Activated CD4-positive, alpha-beta memory T cell treated with anti-CD3 and anti-CD28 coated beads, Interleukin-2, amount 10 ng/mL, durations not matched to agents 7 days and 5 days (primary cell): ENCODE results near the gene IQSEC1. TPM values are rescaled to one million over a fixed set of nuclear protein-coding genes. Genes with fewer than 3 reads are reported as not detected.

Experiments
- CTCF ChIA-PET: fragments of 350-600 bp; sonication (Branson Sonifier 250); formaldehyde crosslinking; loops from one replicate; lab custom pipeline; 2021; ENCODE audit warnings: antibody characterized with exemption, inconsistent platforms; lab: Charles Lee
- POLR2A ChIA-PET: fragments of 350-600 bp; sonication (Branson Sonifier 250); formaldehyde crosslinking; loops from one replicate; lab custom pipeline; 2021; ENCODE audit warnings: antibody characterized with exemption; lab: Charles Lee
- DNase-seq: peaks from one replicate; pipeline ENCODE4 v3.0.0-alpha.2; 2020
- H3K27ac Mint-ChIP-seq: one replicate; pipeline ENCODE4 v1.8.0; 2021; ENCODE audit warnings: mild to moderate bottlenecking, mixed read lengths
- H3K27me3 Mint-ChIP-seq: one replicate; pipeline ENCODE4 v1.8.0; 2021; ENCODE audit warnings: mixed read lengths
- H3K36me3 Mint-ChIP-seq: one replicate; pipeline ENCODE4 v1.8.0; 2021; ENCODE audit warnings: low read depth, mixed read lengths
- H3K4me1 Mint-ChIP-seq: one replicate; pipeline ENCODE4 v1.8.0; 2021; ENCODE audit warnings: mixed read lengths
- H3K4me3 Mint-ChIP-seq: one replicate; pipeline ENCODE4 v1.8.0; 2021; ENCODE audit warnings: mild to moderate bottlenecking, mixed read lengths
- H3K9me3 Mint-ChIP-seq: one replicate; pipeline ENCODE4 v1.8.0; 2021; ENCODE audit warnings: mixed read lengths
- total RNA-seq, 2 experiments: library from RNA; stranded (reverse); gene quantifications; one replicate each; pipeline ENCODE4 v1.2.3, GENCODE V29; 2021

IQSEC1 gene
- total RNA-seq, 2 experiments from 2014 or later: 99.8 to 100 TPM

GRCh38 chr3:13046569-13047274 lies 26.5 kb downstream of the IQSEC1 start:
- Mint-ChIP-seq H3K9me3 (no peaks in the 10 kb centered on the region), H3K36me3 (no peaks in the 10 kb centered on the region), H3K27ac (no peak overlapping the region), H3K4me1 (peaks cover 11% of the 10 kb centered on the region), H3K27me3 (no peaks in the 10 kb centered on the region), H3K4me3 (no peak overlapping the region)
- ChIA-PET POLR2A (interaction anchor here (1.8 kb wide), 1 partner anchor 23 kb away, joined by 4 read pairs; no protein-coding TSS in a partner anchor), CTCF (interaction anchor here (0.9 to 1.4 kb wide), 3 partner anchors 35 to 179 kb away, joined by 3 read pairs; no protein-coding TSS in a partner anchor)
- no peak for DNase-seq

GRCh38 chr3:13045904-13046568 lies 27.2 kb downstream of the IQSEC1 start:
- H3K36me3 Mint-ChIP-seq: no peaks in the 10 kb centered on the region
- no peak overlapping the region for H3K27ac Mint-ChIP-seq
- no peaks in the 10 kb centered on the region for H3K9me3 Mint-ChIP-seq
- H3K27me3 Mint-ChIP-seq: no peaks in the 10 kb centered on the region
- ChIA-PET POLR2A (interaction anchor here (1.8 kb wide), 1 partner anchor 23 kb away, joined by 4 read pairs; no protein-coding TSS in a partner anchor), CTCF (interaction anchor here (1.0 to 1.4 kb wide), 2 partner anchors 35 to 178 kb away, joined by 3 read pairs; no protein-coding TSS in a partner anchor)
- peaks cover 11% of the 10 kb centered on the region for H3K4me1 Mint-ChIP-seq
- no peak for DNase-seq
- H3K4me3 Mint-ChIP-seq: no peak overlapping the region

- POLR2A ChIA-PET: no interaction called here
- Mint-ChIP-seq H3K36me3 (no peaks in the 10 kb centered on the region), H3K4me3 (no peak overlapping the region), H3K27me3 (no peaks in the 10 kb centered on the region), H3K9me3 (no peaks in the 10 kb centered on the region), H3K27ac (no peak overlapping the region), H3K4me1 (peaks cover 13% of the 10 kb centered on the region)
- DNase-seq: no peak
- CTCF ChIA-PET: interaction anchor here (1.4 kb wide), 1 partner anchor 34 kb away, joined by 3 read pairs; no protein-coding TSS in a partner anchor
Observed at GRCh38 chr3:13045241-13045903, 27.9 kb downstream of the IQSEC1 start.

- H3K4me1 Mint-ChIP-seq: peaks cover 13% of the 10 kb centered on the region
- no peak overlapping the region for H3K4me3 Mint-ChIP-seq
- no peaks in the 10 kb centered on the region for H3K36me3 Mint-ChIP-seq
- H3K9me3 Mint-ChIP-seq: no peaks in the 10 kb centered on the region
- H3K27me3 Mint-ChIP-seq: peaks cover 4% of the 10 kb centered on the region
- ChIA-PET POLR2A (no interaction called here), CTCF (no interaction called here)
- no peak for DNase-seq
- H3K27ac Mint-ChIP-seq: no peak overlapping the region
Observed at GRCh38 chr3:13044496-13045240, 28.6 kb downstream of the IQSEC1 start.

GRCh38 chr3:13043656-13044055 lies 29.6 kb downstream of the IQSEC1 start:
- Mint-ChIP-seq H3K4me1 (peaks cover 13% of the 10 kb centered on the region), H3K27ac (no peak overlapping the region)
- POLR2A ChIA-PET: no interaction called here

GRCh38 chr3:13042715-13043271 lies 30.4 kb downstream of the IQSEC1 start:
- Mint-ChIP-seq H3K27ac (no peak overlapping the region), H3K4me3 (no peak overlapping the region), H3K27me3 (peaks cover 4% of the 10 kb centered on the region), H3K9me3 (no peaks in the 10 kb centered on the region), H3K4me1 (peaks cover 13% of the 10 kb centered on the region), H3K36me3 (no peaks in the 10 kb centered on the region)
- DNase-seq: no peak
- ChIA-PET CTCF (no interaction called here), POLR2A (no interaction called here)

More at GRCh38 chr3:13043656-13044055, 29.6 kb downstream of the IQSEC1 start:
- Mint-ChIP-seq H3K9me3 (no peaks in the 10 kb centered on the region), H3K36me3 (no peaks in the 10 kb centered on the region), H3K4me3 (no peak overlapping the region), H3K27me3 (peaks cover 4% of the 10 kb centered on the region)
- no peak for DNase-seq
- CTCF ChIA-PET: no interaction called here

GRCh38 chr3:13042127-13042701 lies 31.0 kb downstream of the IQSEC1 start:
- Mint-ChIP-seq H3K4me3 (no peak overlapping the region), H3K36me3 (no peaks in the 10 kb centered on the region), H3K9me3 (no peaks in the 10 kb centered on the region), H3K27me3 (peaks cover 4% of the 10 kb centered on the region), H3K27ac (no peak overlapping the region), H3K4me1 (peaks cover 13% of the 10 kb centered on the region)
- ChIA-PET POLR2A (no interaction called here), CTCF (no interaction called here)
- DNase-seq: no peak

GRCh38 chr3:13041113-13041776 lies 32.0 kb downstream of the IQSEC1 start:
- Mint-ChIP-seq H3K4me3 (no peak overlapping the region), H3K4me1 (peaks cover 8% of the 10 kb centered on the region), H3K36me3 (no peaks in the 10 kb centered on the region), H3K27me3 (peaks cover 4% of the 10 kb centered on the region), H3K9me3 (no peaks in the 10 kb centered on the region), H3K27ac (no peak overlapping the region)
- DNase-seq: no peak
- CTCF ChIA-PET: interaction anchor here (1.1 kb wide), 1 partner anchor 46 kb away, joined by 3 read pairs; no protein-coding TSS in a partner anchor
- POLR2A ChIA-PET: no interaction called here

- Mint-ChIP-seq H3K27ac (no peak overlapping the region), H3K4me3 (no peak overlapping the region), H3K27me3 (peaks cover 5% of the 10 kb centered on the region), H3K36me3 (no peaks in the 10 kb centered on the region), H3K4me1 (peaks cover 2% of the 10 kb centered on the region), H3K9me3 (no peaks in the 10 kb centered on the region)
- DNase-seq: peak; percentile 22
- ChIA-PET CTCF (interaction anchor here (1.1 to 1.3 kb wide), 2 partner anchors 10 to 45 kb away, joined by 3 read pairs; no protein-coding TSS in a partner anchor), POLR2A (no interaction called here)
Observed at GRCh38 chr3:13040361-13041074, 32.7 kb downstream of the IQSEC1 start.

- Mint-ChIP-seq H3K36me3 (no peaks in the 10 kb centered on the region), H3K27me3 (peaks cover 9% of the 10 kb centered on the region), H3K27ac (no peak overlapping the region), H3K4me1 (peaks cover 2% of the 10 kb centered on the region), H3K4me3 (no peak overlapping the region), H3K9me3 (no peaks in the 10 kb centered on the region)
- ChIA-PET POLR2A (interaction anchor here (0.7 to 1.5 kb wide), 2 partner anchors 24 to 25 kb away, joined by 3 to 5 read pairs; no protein-coding TSS in a partner anchor), CTCF (interaction anchor here (1.0 to 1.3 kb wide), 2 partner anchors 11 to 29 kb away, joined by 3 read pairs; no protein-coding TSS in a partner anchor)
- DNase-seq: no peak
Observed at GRCh38 chr3:13039213-13039896, 33.9 kb downstream of the IQSEC1 start.
